ENCODE results near the gene KCNQ1. TPM values are rescaled to one million over a fixed set of nuclear protein-coding genes. Genes with fewer than 3 reads are reported as not detected.

KCNQ1 gene
- total RNA-seq, 1 experiment from 2014 or later = not detected

GRCh38 chr11:2809854-2810253 lies 365.0 kb downstream of the KCNQ1 start:
- H3K27ac Mint-ChIP-seq (ENCODE audit: low read depth, unreplicated experiment) = no peak overlapping the region
- H3K36me3 Mint-ChIP-seq (ENCODE audit: insufficient read depth, unreplicated experiment) = no peaks in the 10 kb centered on the region
- no peak for DNase-seq (ENCODE audit: unreplicated experiment)
- POLR2A ChIA-PET = no interaction called here
- intact Hi-C loops (cut with micrococcal nuclease) = no loop called here
- no peak overlapping the region for H3K4me3 Mint-ChIP-seq (ENCODE audit: unreplicated experiment)
- BruUV-seq (replicated peaks) = no TSS peak
- peaks cover 30% of the 10 kb centered on the region for H3K9me3 Mint-ChIP-seq (ENCODE audit: unreplicated experiment)
- H3K4me1 Mint-ChIP-seq (ENCODE audit: insufficient read depth, unreplicated experiment) = no peaks in the 10 kb centered on the region
- CTCF ChIA-PET = no interaction called here
- H3K27me3 Mint-ChIP-seq (ENCODE audit: insufficient read depth, unreplicated experiment) = peaks cover 43% of the 10 kb centered on the region
- TF ChIP-seq CTCF (IDR thresholded peaks at IDR 0.05; ENCODE audit: unreplicated experiment) = no peak

- peaks cover 43% of the 10 kb centered on the region for H3K27me3 Mint-ChIP-seq (ENCODE audit: insufficient read depth, unreplicated experiment)
- H3K36me3 Mint-ChIP-seq (ENCODE audit: insufficient read depth, unreplicated experiment) = no peaks in the 10 kb centered on the region
- no peak overlapping the region for H3K27ac Mint-ChIP-seq (ENCODE audit: low read depth, unreplicated experiment)
- no peak overlapping the region for H3K4me3 Mint-ChIP-seq (ENCODE audit: unreplicated experiment)
- DNase-seq (ENCODE audit: unreplicated experiment) = no peak
- no peaks in the 10 kb centered on the region for H3K4me1 Mint-ChIP-seq (ENCODE audit: insufficient read depth, unreplicated experiment)
- CTCF ChIA-PET = no interaction called here
- POLR2A ChIA-PET = no interaction called here
- intact Hi-C loops (cut with micrococcal nuclease) = no loop called here
- H3K9me3 Mint-ChIP-seq (ENCODE audit: unreplicated experiment) = peaks cover 30% of the 10 kb centered on the region
- BruUV-seq (replicated peaks) = no TSS peak
- no peak for TF ChIP-seq CTCF (IDR thresholded peaks at IDR 0.05; ENCODE audit: unreplicated experiment)
Measured at GRCh38 chr11:2810411-2811205, 365.8 kb downstream of the KCNQ1 start.

- no peak overlapping the region for H3K27ac Mint-ChIP-seq (ENCODE audit: low read depth, unreplicated experiment)
- H3K36me3 Mint-ChIP-seq (ENCODE audit: insufficient read depth, unreplicated experiment) = no peaks in the 10 kb centered on the region
- peaks cover 43% of the 10 kb centered on the region for H3K27me3 Mint-ChIP-seq (ENCODE audit: insufficient read depth, unreplicated experiment)
- H3K4me3 Mint-ChIP-seq (ENCODE audit: unreplicated experiment) = no peak overlapping the region
- no peak for TF ChIP-seq CTCF (IDR thresholded peaks at IDR 0.05; ENCODE audit: unreplicated experiment)
- peaks cover 38% of the 10 kb centered on the region for H3K9me3 Mint-ChIP-seq (ENCODE audit: unreplicated experiment)
- DNase-seq (ENCODE audit: unreplicated experiment) = no peak
- intact Hi-C loops (cut with micrococcal nuclease) = no loop called here
- ChIA-PET POLR2A (interaction anchor here (0.6 kb wide), 1 partner anchor 14 kb away, joined by 3 read pairs; no protein-coding TSS in a partner anchor), CTCF (interaction anchor here (0.7 kb wide), 1 partner anchor 660 kb away, joined by 3 read pairs; no protein-coding TSS in a partner anchor)
- no TSS peak for BruUV-seq (replicated peaks)
- H3K4me1 Mint-ChIP-seq (ENCODE audit: insufficient read depth, unreplicated experiment) = no peaks in the 10 kb centered on the region
Measured at GRCh38 chr11:2811206-2812091, 366.6 kb downstream of the KCNQ1 start.

GRCh38 chr11:2812371-2812991 lies 367.7 kb downstream of the KCNQ1 start:
- H3K4me3 Mint-ChIP-seq (ENCODE audit: unreplicated experiment) = no peak overlapping the region
- H3K4me1 Mint-ChIP-seq (ENCODE audit: insufficient read depth, unreplicated experiment) = no peaks in the 10 kb centered on the region
- intact Hi-C loops (cut with micrococcal nuclease) = no loop called here
- TF ChIP-seq CTCF (IDR thresholded peaks at IDR 0.05; ENCODE audit: unreplicated experiment) = no peak
- CTCF ChIA-PET = interaction anchor here (0.7 kb wide), 1 partner anchor 661 kb away, joined by 3 read pairs; no protein-coding TSS in a partner anchor
- BruUV-seq (replicated peaks) = no TSS peak
- POLR2A ChIA-PET = no interaction called here
- peaks cover 38% of the 10 kb centered on the region for H3K9me3 Mint-ChIP-seq (ENCODE audit: unreplicated experiment)
- no peak overlapping the region for H3K27ac Mint-ChIP-seq (ENCODE audit: low read depth, unreplicated experiment)
- H3K36me3 Mint-ChIP-seq (ENCODE audit: insufficient read depth, unreplicated experiment) = no peaks in the 10 kb centered on the region
- peaks cover 43% of the 10 kb centered on the region for H3K27me3 Mint-ChIP-seq (ENCODE audit: insufficient read depth, unreplicated experiment)
- no peak for DNase-seq (ENCODE audit: unreplicated experiment)

Measured in MCF 10A (cell line).